Hematopoietic multipotent progenitor cell treated with erythropoietin and hydrocortisone succinate and interleukin-3 and kit ligand, for 15 days (in vitro differentiated cells): Measurements from ENCODE around the gene ZNF169.
A peak's percentile ranks its signal among the peaks of the same experiment; 100 is the strongest.
"Not testable (repeated sequence)": the region's sequence is repeated elsewhere in the genome, so short reads cannot be mapped to it uniquely, and the experiment has no call there.

Experiments
- DNase-seq: peaks from one replicate; pipeline ENCODE4 v3.0.0-alpha.2; 2015; ENCODE audit warnings: low spot score

Gene ZNF169

DNA sequence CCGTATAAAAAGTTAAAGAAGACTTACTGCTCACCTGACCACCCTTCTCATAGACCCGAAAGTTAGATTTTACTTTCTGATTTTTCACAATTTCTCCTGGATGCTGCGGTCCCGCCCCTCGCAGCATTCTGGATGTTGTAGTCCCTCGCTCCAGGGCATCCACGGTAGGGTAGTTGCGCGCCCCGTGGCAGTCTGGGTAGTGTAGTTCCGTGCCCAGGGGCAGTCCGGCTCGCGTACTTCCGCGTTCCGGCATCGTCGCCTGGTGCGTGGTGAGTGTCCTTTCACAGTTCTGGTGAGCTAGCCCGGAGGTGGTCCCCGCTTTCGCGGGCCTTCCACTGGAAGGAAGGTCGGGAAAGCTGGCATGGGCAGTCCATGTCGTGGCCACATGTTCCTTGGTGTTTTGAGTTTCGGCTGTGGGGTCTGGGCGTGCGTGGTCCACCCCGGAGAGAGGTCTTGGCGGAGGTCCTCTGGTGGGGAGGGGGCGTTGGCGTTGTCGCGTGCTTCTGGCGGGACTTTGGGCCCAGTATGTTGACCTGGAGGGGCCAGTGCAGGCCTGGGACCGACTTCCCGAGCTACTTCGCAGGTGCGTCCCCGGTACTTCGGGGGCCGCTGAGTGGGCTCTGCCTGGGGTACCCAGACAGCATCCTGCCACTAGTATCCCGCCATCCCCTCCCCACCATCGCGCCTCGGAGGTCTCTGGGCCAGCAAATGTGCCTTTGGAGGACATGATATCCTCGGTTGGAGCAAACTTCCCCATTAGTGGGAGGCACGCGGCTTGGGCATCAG lies at the start of gene ZNF169:
Gene ZNF169 (plus strand): TSS at position 222 of the 786 bp plus-strand sequence. CDS start 19,515 bp downstream, outside the sequence.
- DNase-seq: peak; percentile 71

DNA sequence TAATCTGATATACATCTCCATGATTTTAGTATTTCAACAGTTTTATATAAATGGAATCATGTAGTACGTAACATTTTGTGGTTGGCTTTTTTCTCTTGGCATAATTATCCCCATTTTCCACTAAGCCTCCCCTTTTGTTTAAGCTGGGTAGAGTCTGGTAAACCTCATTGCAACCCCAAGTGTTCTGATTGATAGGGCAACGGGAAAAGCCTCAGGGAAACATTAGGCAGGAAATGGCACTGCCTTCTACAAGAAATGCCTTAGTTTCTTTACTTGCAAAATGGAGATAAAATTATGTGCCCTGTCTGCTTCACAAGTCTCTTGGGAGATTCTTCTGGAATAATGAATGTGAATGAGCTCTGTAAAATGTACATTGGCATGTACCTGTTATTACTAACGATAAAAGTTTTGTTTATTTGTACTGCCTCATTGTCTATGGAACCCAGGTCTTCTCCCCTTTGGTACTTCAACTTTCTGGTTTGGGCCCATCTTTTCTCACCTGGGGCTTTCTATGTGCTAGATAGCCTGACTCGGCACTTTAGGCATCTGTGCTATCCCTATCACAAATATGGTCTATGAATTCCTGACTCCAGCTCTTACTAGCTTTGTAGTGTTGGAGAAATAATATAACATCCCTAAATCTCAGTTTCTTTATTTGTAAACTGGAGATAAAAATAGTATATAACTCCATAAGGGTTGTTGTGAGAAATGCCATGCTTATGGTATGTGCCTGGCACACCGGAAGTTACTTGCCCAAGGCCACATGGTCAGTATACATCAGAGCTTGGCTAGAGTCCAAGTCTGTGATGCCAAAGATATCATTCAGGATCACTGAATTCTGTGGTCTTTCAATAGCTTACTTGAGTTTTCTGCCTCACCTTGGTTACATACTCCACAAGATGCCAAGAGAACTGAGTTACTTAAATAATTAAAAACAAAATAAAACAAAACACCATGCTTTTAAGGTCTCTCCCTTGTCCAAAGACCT lies 48.2 kb upstream of the ZNF169 start:
- no peak for DNase-seq

DNA sequence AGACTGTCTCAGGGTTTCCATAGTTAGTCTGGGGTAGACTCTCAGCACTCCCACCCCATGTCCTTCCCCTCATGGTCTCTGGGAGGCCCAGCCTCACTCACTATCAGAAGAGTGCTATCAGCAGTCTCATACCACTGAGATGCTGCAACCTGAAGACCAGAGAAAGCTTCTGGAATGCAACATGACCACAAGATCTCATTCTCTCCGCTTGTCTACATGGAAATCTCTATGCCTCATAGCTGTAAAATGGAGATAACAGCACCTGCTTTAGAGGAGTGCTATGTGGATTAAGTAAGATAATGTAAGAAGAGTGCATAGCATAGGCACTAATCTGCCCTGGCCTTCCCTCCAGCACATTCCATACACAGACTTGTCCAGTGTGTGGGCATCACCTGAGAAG lies 47.0 kb upstream of the ZNF169 start:
- no peak for DNase-seq

DNA sequence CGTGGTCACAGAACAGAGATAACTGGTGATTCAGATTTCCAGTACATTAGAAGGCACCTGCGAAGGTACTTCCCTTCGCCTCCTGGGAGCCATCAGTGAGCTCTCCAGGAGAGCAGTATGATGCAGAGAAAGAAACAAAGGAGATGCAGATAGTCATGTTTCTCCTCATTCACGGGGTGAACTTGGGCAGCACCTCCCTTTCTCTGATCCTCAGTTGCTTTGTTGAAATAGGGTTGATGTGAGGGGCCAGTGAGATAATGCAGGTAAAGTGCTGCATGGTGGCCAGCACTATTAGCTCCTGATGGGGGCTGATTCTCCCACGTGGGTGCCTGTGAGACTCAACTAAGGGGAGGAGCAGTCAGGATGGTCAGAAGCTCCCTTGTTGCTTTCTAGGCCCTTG lies 46.6 kb upstream of the ZNF169 start:
- no peak for DNase-seq

DNA sequence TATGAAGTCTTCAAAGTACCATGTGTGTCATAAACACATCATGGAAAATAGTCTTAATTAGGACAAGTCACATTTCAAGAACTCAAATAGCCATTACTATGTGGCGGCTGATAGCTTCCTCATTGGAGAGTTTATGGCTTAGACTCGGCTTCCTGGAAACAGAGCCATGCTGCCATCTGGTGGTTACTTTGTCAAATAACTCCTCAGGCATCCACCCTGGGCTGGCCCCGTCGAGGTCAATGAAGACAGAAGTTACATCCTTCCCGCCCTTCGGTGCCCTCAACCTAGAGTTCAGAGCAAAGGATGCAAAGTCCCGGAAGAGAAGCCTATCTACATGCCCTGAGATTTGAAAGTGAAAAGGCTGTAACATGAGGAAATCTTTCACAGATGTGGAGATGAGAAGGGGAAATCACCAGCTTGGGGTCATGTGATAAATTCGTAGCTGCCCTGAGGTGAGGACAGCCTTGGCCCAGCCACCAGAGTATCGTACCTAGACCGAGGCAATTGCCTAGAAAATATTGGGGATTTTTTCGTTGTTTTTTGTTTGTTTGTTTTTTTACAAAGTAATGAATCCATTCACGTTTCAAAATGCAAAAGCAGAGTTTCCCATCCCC lies 45.5 kb upstream of the ZNF169 start:
- DNase-seq: peak; percentile 79

DNA sequence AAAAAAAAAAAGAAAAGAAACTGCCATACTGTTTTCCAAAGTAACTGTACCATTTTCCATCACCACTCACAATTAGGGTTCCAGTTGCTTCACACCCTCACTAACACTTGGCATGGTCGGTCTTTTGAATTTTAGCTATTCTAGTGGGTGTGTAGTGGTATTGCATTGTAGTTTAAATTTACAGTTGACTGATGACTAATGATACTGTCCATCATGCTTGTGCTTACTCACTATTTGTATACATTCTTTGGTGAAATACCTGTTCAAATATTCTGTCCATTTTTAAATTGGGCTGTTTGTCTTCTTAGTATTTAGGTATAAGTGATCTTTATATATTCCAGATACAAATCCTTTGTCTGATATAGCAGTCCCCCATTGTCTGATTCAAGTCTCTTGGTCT lies 36.2 kb upstream of the ZNF169 start:
- DNase-seq: no peak

DNA sequence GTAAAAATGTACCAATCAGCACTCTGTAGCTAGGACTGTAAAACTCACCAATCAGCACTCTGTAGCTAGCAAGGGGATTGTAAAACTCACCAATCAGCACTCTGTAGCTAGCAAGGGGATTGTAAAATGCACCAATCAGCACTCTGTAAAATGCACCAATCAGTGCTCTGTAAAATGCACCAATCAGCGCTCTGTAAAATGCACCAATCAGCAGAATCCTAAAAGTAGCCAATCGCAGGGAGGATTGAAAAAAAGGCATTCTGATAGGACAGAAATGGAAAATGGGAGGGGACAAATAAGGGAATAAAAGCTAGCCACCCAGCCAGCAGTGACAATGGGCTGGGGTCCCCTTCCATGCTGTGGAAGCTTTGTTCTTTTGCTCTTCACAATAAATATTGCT lies 33.7 kb upstream of the ZNF169 start:
- not testable (repeated sequence) for DNase-seq

DNA sequence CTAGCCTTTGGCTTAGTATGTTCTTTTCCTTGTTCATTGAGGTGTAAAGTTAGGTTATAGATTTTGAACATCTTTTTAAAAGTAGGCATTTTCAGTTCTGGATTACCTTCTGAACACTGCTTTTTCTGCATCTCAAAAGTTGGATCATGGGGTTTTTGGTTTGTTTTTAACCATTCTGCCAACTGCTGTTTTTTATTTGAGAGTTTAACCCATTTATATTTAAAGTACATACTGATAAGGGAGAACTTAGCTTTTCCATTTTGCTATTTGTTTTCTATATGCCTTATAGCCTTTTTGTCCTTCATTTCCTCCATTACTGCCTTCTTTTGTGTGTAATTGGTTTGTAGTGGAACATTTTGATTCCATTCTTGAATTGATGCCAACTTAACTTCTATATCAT lies 30.5 kb upstream of the ZNF169 start:
- no peak for DNase-seq

DNA sequence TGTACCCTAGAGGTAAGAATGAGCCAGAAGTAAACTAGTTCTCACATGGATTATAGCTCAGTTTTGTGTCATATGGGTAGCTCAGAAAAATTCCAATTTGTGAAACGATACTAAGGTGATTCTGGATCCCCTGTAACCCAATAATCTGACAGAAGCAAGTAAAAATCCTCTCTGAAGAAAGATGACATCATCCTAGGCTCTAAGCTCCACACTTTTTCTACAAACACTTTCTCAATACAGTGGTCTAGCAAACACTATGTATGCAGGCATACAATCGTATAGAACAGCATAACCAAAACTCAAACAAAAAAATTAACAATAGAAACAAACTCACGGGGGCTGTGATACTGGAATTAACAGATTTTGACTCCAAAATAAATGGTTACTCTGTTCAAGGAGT lies 26.7 kb upstream of the ZNF169 start:
- no peak for DNase-seq

DNA sequence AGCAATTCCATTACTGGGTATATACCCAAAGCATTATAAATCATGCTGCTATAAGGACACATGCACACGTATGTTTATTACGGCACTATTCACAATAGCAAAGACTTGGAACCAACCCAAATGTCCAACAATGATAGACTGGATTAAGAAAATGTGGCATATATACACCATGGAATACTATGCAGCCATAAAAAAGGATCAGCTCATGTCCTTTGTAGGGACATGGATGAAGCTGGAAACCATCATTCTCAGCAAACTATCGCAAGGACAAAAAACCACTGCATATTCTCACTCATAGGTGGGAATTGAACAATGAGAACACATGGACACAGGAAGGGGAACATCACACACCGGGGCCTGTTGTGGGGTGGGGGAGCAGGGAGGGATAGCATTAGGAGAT lies 18.0 kb upstream of the ZNF169 start:
- DNase-seq: not testable (repeated sequence)

DNA sequence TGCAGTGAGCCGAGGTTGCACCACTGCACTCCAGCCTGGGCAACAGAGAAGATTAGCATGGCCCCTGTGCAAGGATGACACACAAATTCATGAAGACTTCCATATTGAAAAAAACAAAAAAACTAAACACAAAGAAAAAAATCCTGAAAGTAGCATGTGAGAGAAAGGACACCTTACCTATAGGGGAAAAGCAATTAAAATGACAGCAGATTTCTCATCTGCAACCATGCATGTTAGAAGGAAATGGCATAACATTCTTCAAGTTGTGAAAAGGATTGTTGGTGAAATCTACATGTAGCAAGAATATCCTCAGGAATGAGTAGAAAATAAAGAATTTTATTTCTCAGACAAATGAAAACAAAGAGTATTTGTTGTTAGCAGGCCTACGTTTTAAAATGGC lies 13.4 kb upstream of the ZNF169 start:
- DNase-seq: no peak

DNA sequence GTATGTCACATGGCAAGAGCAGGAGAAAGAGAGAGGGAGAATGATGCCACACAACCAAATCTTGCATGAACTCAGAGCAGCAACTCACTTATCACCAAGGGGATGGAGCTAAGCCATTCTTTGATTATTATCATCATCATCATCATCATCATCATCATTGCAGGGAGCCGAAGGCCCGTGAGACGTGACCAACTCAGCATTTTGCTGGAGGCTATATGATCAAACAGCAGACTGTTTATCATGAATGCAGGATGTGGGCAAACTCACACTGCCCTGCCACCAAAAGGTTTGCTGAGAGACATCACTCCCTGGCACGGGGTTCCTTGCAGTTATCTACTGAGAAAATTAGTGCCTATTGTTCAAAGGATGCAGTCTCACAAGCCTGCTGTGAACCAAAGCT lies 8.6 kb upstream of the ZNF169 start:
- DNase-seq: no peak

DNA sequence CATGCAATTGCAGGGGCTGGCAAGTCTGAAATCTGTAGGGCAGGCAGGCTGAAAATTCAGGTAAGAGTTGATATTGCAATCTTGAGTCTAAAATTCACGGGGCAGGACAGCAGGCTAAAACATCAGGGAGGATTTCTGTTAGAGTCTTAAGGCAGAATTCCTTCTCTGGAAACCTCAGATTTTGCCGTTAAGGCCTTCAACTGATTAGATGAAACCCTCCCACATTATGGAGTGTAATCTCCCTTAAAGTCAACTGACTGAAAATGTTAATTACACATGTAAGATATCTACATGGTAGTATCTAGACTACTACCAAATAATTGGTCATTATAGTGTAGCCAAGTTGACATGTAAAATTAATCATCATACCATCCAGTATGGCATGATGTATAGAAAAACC lies 3.1 kb upstream of the ZNF169 start:
- DNase-seq: no peak

DNA sequence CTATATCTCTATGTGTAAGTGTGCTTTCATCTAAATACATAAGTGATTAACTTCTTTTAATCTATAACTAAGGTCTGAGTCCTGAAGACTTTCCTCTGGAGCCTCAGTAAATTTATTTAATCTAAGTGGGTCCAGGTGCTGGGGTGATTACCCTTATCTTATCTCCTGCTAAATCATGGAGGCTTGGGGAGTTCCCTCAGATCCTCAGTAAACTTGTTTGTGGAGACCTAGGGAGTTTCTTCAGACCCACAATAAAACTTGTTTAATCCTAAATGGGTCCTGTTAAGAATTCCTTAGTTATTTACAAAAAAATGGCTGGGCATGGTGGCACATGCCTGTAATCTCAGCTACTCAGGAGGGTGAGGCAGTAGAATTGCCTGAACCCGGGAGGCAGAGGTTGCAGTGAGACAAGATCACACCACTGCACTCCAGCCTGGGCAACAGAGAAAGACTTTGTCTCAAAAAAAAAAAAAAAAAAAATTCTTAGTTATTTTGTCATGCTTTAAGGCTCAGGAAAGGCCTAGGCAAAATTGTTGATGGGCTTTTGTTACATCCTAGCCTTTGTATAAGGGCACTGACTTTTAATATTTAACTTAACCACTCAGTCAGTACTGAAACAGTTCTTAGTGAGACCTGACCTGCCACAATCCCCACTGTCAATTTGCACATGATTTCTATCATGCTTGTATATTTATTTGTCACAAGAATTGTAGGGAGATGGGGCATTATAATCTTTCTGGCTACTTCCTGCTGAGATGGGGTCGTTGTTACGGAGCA lies 6.7 kb downstream of the ZNF169 start:
- not testable (repeated sequence) for DNase-seq

DNA sequence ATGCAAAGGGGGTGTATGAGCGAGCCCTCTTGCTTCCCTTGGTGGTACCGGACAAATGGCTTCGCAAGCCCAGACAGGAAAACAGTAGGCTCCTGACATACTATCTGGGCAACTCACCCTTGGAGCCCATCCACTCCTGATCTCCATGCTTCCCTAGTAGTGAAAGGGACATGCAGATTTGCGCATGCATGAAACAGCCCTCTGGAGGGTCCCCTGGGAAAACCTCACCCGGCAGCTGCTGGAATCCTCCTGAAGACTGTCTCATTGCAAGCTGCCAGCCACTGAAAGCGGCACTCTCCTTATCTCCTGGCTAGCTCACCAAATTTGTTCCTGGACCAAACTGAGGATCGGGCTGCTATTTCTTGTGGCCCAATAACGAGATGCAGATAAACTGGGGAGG lies 10.2 kb downstream of the ZNF169 start:
- DNase-seq: no peak

DNA sequence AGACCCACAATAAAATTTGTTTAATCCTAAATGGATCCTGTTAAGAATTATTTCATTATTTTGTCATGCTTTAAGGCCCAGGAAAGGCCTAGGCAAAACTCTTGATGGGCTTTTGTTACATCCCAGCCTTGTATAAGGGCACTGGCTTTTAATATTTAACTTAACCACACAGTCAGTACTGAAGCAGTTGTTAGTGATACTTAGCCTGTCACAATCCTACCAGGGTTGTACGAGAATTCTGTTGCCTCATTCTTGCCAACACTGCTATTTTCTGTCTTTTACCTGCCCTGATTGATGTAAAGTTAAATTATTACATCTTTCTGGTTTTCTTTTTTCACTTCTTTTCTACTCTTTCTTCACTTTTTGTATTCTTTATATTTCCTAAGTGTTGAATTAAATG lies 10.9 kb downstream of the ZNF169 start:
- DNase-seq: no peak

DNA sequence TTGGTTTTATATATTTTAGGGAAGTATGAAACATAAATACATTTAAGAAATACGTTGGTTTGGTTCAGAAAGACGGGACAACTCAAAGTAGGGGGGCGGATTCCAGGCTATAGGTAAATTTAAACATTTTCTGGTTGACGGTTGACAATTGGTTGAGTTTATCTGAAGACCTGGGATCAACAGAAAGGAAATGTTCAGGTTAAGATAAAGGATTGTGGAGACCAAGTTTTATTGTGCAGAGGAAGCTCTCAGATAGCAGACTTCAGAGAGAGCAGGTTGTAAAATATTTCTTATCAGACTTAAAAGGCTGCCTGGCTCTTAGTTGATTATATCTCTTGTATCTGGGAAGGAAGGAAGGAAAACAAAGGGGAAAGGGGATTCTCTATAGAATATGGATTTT lies 17.9 kb downstream of the ZNF169 start:
- DNase-seq: not testable (repeated sequence)

DNA sequence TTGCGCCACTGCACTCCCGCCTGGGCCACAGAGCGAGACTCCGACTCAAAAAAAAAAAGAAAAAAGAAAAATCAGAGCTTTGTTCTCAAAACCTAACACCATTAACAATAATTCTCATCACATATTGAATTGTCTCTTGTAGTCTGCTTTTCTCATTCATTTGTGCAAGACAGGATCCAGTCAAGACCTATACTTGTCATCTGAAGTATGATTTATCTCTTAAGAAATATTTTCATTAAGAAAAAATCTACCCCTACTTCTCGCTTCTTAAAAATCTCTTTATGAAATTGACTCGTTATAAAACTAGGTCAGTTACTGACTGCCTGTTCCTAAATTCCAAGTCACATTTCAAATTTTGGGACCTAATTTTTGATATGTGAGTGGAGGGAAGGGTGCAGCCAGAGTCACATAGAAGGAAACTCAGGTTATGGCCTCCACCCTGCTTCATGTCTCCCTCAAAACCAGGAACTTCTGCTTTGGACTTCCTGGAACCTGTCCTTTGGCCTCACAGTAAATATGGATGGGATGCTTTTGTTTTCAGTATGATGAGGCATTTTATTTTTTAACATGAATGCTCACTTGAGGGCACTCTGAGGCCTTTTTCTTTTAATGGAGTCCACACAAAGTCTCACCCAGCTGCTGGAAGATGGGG lies 18.9 kb downstream of the ZNF169 start:
- no peak for DNase-seq

DNA sequence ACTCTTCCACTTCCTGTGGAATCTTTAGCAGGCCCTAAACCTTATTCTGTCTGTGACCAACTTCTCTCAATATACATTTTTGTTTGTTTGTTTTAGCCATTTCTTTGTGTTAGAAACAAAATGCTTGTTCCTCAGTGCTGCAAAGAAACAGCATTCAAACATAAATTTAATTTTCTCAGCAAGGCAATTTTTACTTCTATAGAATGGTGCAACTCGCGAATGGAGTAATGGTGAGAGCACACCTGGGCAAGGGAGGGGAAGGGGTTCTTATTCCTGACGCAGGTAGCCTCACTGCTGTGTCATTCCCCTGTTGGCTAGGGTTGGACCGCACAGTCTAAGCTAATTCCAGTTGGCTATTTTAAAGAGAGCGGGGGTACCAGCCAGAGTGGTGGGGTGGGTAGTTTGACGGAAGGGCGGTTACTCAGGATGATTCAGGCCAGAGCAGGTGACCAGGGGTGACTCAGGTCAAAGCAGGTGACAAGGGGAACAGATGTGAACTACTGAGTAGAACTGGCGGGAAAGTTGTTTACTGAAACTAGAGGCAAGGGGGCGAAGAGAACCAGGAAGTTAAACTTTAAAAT lies 21.4 kb downstream of the ZNF169 start:
- DNase-seq: no peak

DNA sequence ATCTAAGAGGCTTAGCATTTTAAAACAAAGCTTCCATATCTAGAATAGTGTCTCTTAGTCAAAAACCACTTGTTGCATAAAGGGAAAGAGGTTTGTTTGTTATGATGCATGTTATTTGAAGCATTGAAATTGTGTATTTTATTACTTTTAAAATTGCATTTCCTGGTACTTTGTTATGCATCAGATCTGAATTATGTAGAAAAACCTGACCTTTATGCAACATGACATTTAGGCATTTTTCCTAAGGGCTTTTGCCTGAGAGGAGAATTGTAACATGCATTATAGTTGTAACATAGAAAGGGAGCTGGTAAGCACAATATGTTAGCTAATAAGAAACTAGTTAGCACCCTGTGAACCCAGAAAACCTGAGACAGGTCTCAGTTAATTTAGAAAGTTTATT lies 22.0 kb downstream of the ZNF169 start:
- DNase-seq: no peak

DNA sequence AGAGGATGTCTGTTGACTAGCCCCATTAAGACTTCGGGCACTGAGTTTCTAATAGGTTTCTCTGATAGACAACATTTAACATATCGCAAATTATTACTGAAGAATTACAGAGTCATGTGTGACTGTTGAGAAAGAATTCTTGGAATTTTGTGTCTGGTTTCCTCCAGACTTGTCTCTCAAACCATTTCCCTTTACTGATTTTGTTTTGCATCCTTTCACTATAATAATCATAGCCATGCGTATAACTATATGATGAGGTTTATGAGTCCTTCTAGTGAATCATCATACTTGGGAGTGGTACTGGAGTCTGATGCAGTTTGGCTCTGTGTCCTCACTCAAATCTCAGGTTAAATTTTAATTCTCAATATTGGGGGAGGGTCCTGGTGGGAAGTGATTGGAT lies 27.0 kb downstream of the ZNF169 start:
- DNase-seq: no peak
